HepG2 (cell line): ENCODE measurements around the gene EEPD1. TPM values are rescaled to one million over a fixed set of nuclear protein-coding genes. Genes with fewer than 3 reads are reported as not detected.

ENCODE experiments used
- AHDC1 ChIP-seq: sonication (generic); formaldehyde crosslinking; IDR thresholded peaks from 2 replicates; pipeline ENCODE4 v1.5.1; 2020; ENCODE audit warnings: mild to moderate bottlenecking, missing genetic modification reagents, borderline replicate concordance
- ETS1 ChIP-seq: sonication (generic); formaldehyde crosslinking; IDR thresholded peaks from 2 replicates; pipeline ENCODE4 v1.4.0; 2020; ENCODE audit warnings: missing genetic modification reagents
- FOXO1 ChIP-seq: sonication (generic); formaldehyde crosslinking; IDR thresholded peaks from 2 replicates; pipeline ENCODE4 v1.4.0; 2020; ENCODE audit warnings: missing genetic modification reagents
- KDM3A ChIP-seq: IDR thresholded peaks from 2 replicates; pipeline ENCODE4 v1.6.1; 2018; ENCODE audit warnings: low read depth, missing compliant biosample characterization
- REST ChIP-seq, 2 experiments: IDR thresholded peaks; 2 replicates each; pipeline ENCODE4 v1.6.1; 2011 to 2012; ENCODE audit warnings: low read length in 2 of 2, borderline replicate concordance in 1 of 2, low read depth in 1 of 2, mild to moderate bottlenecking in 1 of 2, moderate library complexity in 1 of 2
- SOX5 ChIP-seq: IDR thresholded peaks from 2 replicates; pipeline ENCODE4 v1.6.1; 2016; ENCODE audit warnings: borderline replicate concordance
- SP140L ChIP-seq: sonication (generic); formaldehyde crosslinking; IDR thresholded peaks from 2 replicates; pipeline ENCODE4 v1.4.0; 2020; ENCODE audit warnings: missing genetic modification reagents, borderline replicate concordance
- TMF1 ChIP-seq: sonication (generic); formaldehyde crosslinking; IDR thresholded peaks from 2 replicates; pipeline ENCODE4 v1.8.1; 2022; ENCODE audit warnings: low read depth, missing genetic modification reagents
- ZFX ChIP-seq: sonication (generic); formaldehyde crosslinking; IDR thresholded peaks from 2 replicates; pipeline ENCODE4 v1.4.0; 2020; ENCODE audit warnings: mild to moderate bottlenecking, low read depth, missing genetic modification reagents, moderate library complexity
- ZNF18 ChIP-seq: sonication (generic); formaldehyde crosslinking; IDR thresholded peaks from 2 replicates; pipeline ENCODE4 v1.8.0; 2022; ENCODE audit warnings: mild to moderate bottlenecking, missing genetic modification reagents; ENCODE audit not compliant: insufficient replicate concordance
- ZNF503 ChIP-seq: sonication (generic); formaldehyde crosslinking; IDR thresholded peaks from 2 replicates; pipeline ENCODE4 v1.4.0; 2020; ENCODE audit warnings: missing genetic modification reagents
- polyA plus RNA-seq, 8 experiments: library from polyadenylated mRNA; depleted of rRNA in 3 of 8; stranded (reverse) in 7 of 8; unstranded in 1 of 8; fragments of >200 nt; fragmentation: Illumina TruSeq in 4 of 8; extraction: Trizol in 4 of 8; gene quantifications; 2 replicates each; pipeline versions ENCODE4 v1.2.1 to v1.2.3, GENCODE V29; 2011 to 2016; ENCODE audit warnings: low read depth in 4 of 8, missing spikeins in 1 of 8, mixed read lengths in 1 of 8; ENCODE audit not compliant: insufficient read depth in 1 of 8
- total RNA-seq, 5 experiments: library from RNA; depleted of rRNA; stranded (reverse); fragments of >200 nt; fragmentation: Illumina TruSeq; extraction: Trizol; gene quantifications; 2 replicates each; pipeline ENCODE4 v1.2.3, GENCODE V29; 2016; ENCODE audit warnings: low read depth in 1 of 5

Gene EEPD1
- total and polyA plus RNA-seq, 2 of the 13 experiments (the other 11 are each of a cell fraction or from before 2014, with no cell fraction given): 10.1 to 16.4 TPM

- TF ChIP-seq KDM3A (peak; percentile 73; the same call in 1 of the 2 replicates), ZNF18 (CRISPR knock-in tag) (peak; percentile 74), ZFX (CRISPR knock-in tag) (peak; percentile 50; the same call in 1 of the 2 replicates), SP140L (CRISPR knock-in tag) (0 out of 2 replicates have a peak, but pooled peaks have one; percentile 78), AHDC1 (CRISPR knock-in tag) (peak; percentile 96), REST (IDR thresholded peaks at IDR 0.05; ENCODE audit: borderline replicate concordance in 1 of 2, low read depth in 1 of 2, low read length in 2 of 2) (peak in 1 of 2 experiments; percentile 52; a peak in 1 of 4 replicates), ZNF503 (peak; percentile 98), SOX5 (CRISPR knock-in tag) (peak; percentile 100), ETS1 (CRISPR knock-in tag) (no peak), FOXO1 (CRISPR knock-in tag) (peak; percentile 97), TMF1 (CRISPR knock-in tag) (no peak)
These were observed 134.6 kb downstream of the EEPD1 start (continued) for GRCh38 chr7:36287371-36288241.
